Keratinocyte (primary cell): ENCODE data around the gene APPL2. TPM values are rescaled to one million over a fixed set of nuclear protein-coding genes. Genes with fewer than 3 reads are reported as not detected.

Experiments used
- DNase-seq: peaks from one replicate; pipeline ENCODE4 v3.0.0-alpha.2; 2011; ENCODE audit warnings: low read depth, missing footprints, low spot score
- FAIRE-seq: peaks from 2 replicates; lab custom pipeline; 2011; peaks lifted over from hg19 to GRCh38; lab: Jason Lieb, UNC
- H2AFZ ChIP-seq: 2 replicates; pipeline ENCODE4 v1.6.0; 2012; ENCODE audit warnings: low read length, control low read depth, inconsistent platforms; ENCODE audit not compliant: control insufficient read depth
- H3K27ac ChIP-seq: 2 replicates; pipeline ENCODE4 v1.5.1; 2011; ENCODE audit warnings: low read length; ENCODE audit not compliant: control insufficient read depth, insufficient read depth
- H3K27me3 ChIP-seq: 3 replicates; pipeline ENCODE4 v1.6.0; 2011; ENCODE audit warnings: low read length; ENCODE audit not compliant: control insufficient read depth, insufficient read depth; ENCODE audit errors: extremely low read depth
- H3K36me3 ChIP-seq, 2 experiments: 2 replicates in 1 of 2; 3 replicates in 1 of 2; pipeline ENCODE4 v1.5.1; 2011; ENCODE audit warnings: low read length in 2 of 2, mild to moderate bottlenecking in 1 of 2; ENCODE audit not compliant: control insufficient read depth in 2 of 2, insufficient read depth in 2 of 2; ENCODE audit errors: extremely low read depth in 1 of 2
- H3K4me1 ChIP-seq: 3 replicates; pipeline ENCODE4 v1.5.1; 2011; ENCODE audit warnings: low read length; ENCODE audit not compliant: control insufficient read depth, insufficient read depth; ENCODE audit errors: extremely low read depth
- H3K4me2 ChIP-seq: 3 replicates; pipeline ENCODE4 v1.6.0; 2011; ENCODE audit warnings: low read depth, low read length; ENCODE audit not compliant: control insufficient read depth, insufficient read depth; ENCODE audit errors: extremely low read depth
- H3K4me3 ChIP-seq, 3 experiments: fragments of 200-600 bp in 1 of 3; sonication (generic) in 1 of 3; 2 replicates in 2 of 3; 3 replicates in 1 of 3; pipeline ENCODE4 v1.5.1; 2011 to 2016; ENCODE audit warnings: low read length in 3 of 3, mild to moderate bottlenecking in 3 of 3, control low read depth in 2 of 3, inconsistent platforms in 1 of 3, low read depth in 1 of 3, mixed read lengths in 1 of 3, mixed run types in 1 of 3, moderate library complexity in 1 of 3; ENCODE audit not compliant: control insufficient read depth in 2 of 3, insufficient read depth in 2 of 3; ENCODE audit errors: extremely low read depth in 1 of 3
- H3K79me2 ChIP-seq: 2 replicates; pipeline ENCODE4 v1.6.0; 2012; ENCODE audit warnings: low read length; ENCODE audit not compliant: control insufficient read depth, insufficient read depth
- H3K9ac ChIP-seq: 3 replicates; pipeline ENCODE4 v1.6.0; 2011; ENCODE audit warnings: low read length; ENCODE audit not compliant: control insufficient read depth, insufficient read depth; ENCODE audit errors: extremely low read depth
- H3K9me1 ChIP-seq: 3 replicates; pipeline ENCODE4 v1.6.0; 2011; ENCODE audit warnings: low read length; ENCODE audit not compliant: control insufficient read depth, insufficient read depth; ENCODE audit errors: extremely low read depth
- H3K9me3 ChIP-seq: 2 replicates; pipeline ENCODE4 v1.5.1; 2012; ENCODE audit warnings: low read depth, low read length; ENCODE audit not compliant: control insufficient read depth
- H4K20me1 ChIP-seq: 3 replicates; pipeline ENCODE4 v1.6.0; 2011; ENCODE audit warnings: low read length; ENCODE audit not compliant: control insufficient read depth, insufficient read depth; ENCODE audit errors: extremely low read depth
- CTCF ChIP-seq, 3 experiments: IDR thresholded peaks in 1 of 3; conservative IDR thresholded peaks in 1 of 3; optimal IDR thresholded peaks in 1 of 3; 2 replicates in 2 of 3; 3 replicates in 1 of 3; pipeline versions ENCODE3 to v1.5.1; 2011; ENCODE audit warnings: low read length in 3 of 3, mild to moderate bottlenecking in 3 of 3, moderate library complexity in 2 of 3, control low read depth in 1 of 3, inconsistent platforms in 1 of 3; ENCODE audit not compliant: insufficient read depth in 2 of 3; ENCODE audit errors: extremely low read depth in 1 of 3
- EZH2 ChIP-seq: IDR thresholded peaks from one replicate; pipeline ENCODE4 v1.6.1; 2012; ENCODE audit warnings: inconsistent platforms, mild to moderate bottlenecking, low read length, moderate library complexity
- dilution Hi-C: fragments of 300-500 bp; cut with MboI; formaldehyde crosslinking; loops from one replicate; pipeline ENCODE4 v1.7.0; 2020; ENCODE audit warnings: low sequenced_read_pairs; ENCODE audit not compliant: extremely low pct_ligation_motif_present
- polyA plus RNA-seq, 5 experiments: library from polyadenylated mRNA; depleted of rRNA in 3 of 5; stranded (reverse) in 3 of 5; stranded (forward) in 1 of 5; unstranded in 1 of 5; fragments of >200 nt; gene quantifications; 1 replicate in 1 of 5; 2 replicates in 3 of 5; 3 replicates in 1 of 5; pipeline versions ENCODE4 v1.2.1 to v1.2.3, GENCODE V29; 2011 to 2012; ENCODE audit warnings: missing spikeins in 2 of 5, low read depth in 1 of 5, low replicate concordance in 1 of 5

APPL2 gene
- polyA plus RNA-seq, 1 donor (not counting 4 experiments of a cell fraction or from before 2014, with no cell fraction given), result 26.1 TPM

GRCh38 chr12:105209091-105209490 is 26.9 kb downstream of the APPL2 start:
- no peak overlapping the region for H3K4me3 ChIP-seq
- H3K36me3 ChIP-seq, result peaks cover 14 to 31% of the 10 kb centered on the region in 2 experiments
- dilution Hi-C loops, result no loop called here

GRCh38 chr12:105206686-105207374 is 29.1 kb downstream of the APPL2 start:
- H3K9ac ChIP-seq, result no peak overlapping the region
- TF ChIP-seq EZH2, result no peak
- TF ChIP-seq CTCF (optimal IDR thresholded peaks at IDR 0.05 in 1 of 3, IDR thresholded peaks at IDR 0.05 in 1 of 3, conservative IDR thresholded peaks at IDR 0.05 in 1 of 3; ENCODE audit: extremely low read depth in 1 of 3, insufficient read depth in 2 of 3, low read length in 3 of 3), result no peak

More at GRCh38 chr12:105209091-105209490, 26.9 kb downstream of the APPL2 start:
- TF ChIP-seq EZH2, result no peak
- no peak for TF ChIP-seq CTCF (optimal IDR thresholded peaks at IDR 0.05 in 1 of 3, IDR thresholded peaks at IDR 0.05 in 1 of 3, conservative IDR thresholded peaks at IDR 0.05 in 1 of 3; ENCODE audit: extremely low read depth in 1 of 3, insufficient read depth in 2 of 3, low read length in 3 of 3)
- peaks cover 10% of the 10 kb centered on the region for H3K4me1 ChIP-seq
- H3K9me1 ChIP-seq, result no peaks in the 10 kb centered on the region
- H3K9me3 ChIP-seq, result no peaks in the 10 kb centered on the region
- H3K9ac ChIP-seq, result no peak overlapping the region
- H3K27ac ChIP-seq, result no peak overlapping the region
- H3K79me2 ChIP-seq, result no peaks in the 10 kb centered on the region
- H4K20me1 ChIP-seq, result no peaks in the 10 kb centered on the region
- H3K4me2 ChIP-seq, result no peak overlapping the region
- no peak overlapping the region for H2AFZ ChIP-seq
- H3K27me3 ChIP-seq, result no peaks in the 10 kb centered on the region
- DNase-seq (no peak), FAIRE-seq (no peak)

More at GRCh38 chr12:105206686-105207374, 29.1 kb downstream of the APPL2 start:
- dilution Hi-C loops, result no loop called here
- H3K4me2 ChIP-seq, result no peak overlapping the region
- no peaks in the 10 kb centered on the region for H3K79me2 ChIP-seq
- no peaks in the 10 kb centered on the region for H4K20me1 ChIP-seq
- no peak overlapping the region for H3K4me3 ChIP-seq
- DNase-seq, result no peak
- H3K27me3 ChIP-seq, result no peaks in the 10 kb centered on the region
- no peak overlapping the region for H3K27ac ChIP-seq
- no peaks in the 10 kb centered on the region for H3K9me3 ChIP-seq
- H3K36me3 ChIP-seq, result peaks cover 21 to 31% of the 10 kb centered on the region in 2 experiments
- no peak overlapping the region for H2AFZ ChIP-seq
- no peaks in the 10 kb centered on the region for H3K4me1 ChIP-seq
- no peak for FAIRE-seq
- H3K9me1 ChIP-seq, result no peaks in the 10 kb centered on the region
